Lung (tissue), 12 donors: ENCODE data around the gene AHCTF1. TPM values are rescaled to one million over a fixed set of nuclear protein-coding genes. Genes with fewer than 3 reads are reported as not detected.
"Not testable (repeated sequence)": the region's sequence is repeated elsewhere in the genome, so short reads cannot be mapped to it uniquely, and the experiment has no call there.

Source experiments
- ATAC-seq: fragments of 200-7000 bp; cut with Tn5 transposase; one replicate; pipeline ENCODE4 v1.9.1; 2020; ENCODE audit warnings: moderate number of reproducible peaks; ENCODE audit not compliant: insufficient read depth, low FRiP score
- DNase-seq, 3 donors: peaks; one replicate each; pipeline ENCODE4 v3.0.0-alpha.2; 2013 to 2017
- H3K27ac ChIP-seq, 2 donors: one replicate each; pipeline ENCODE4 v1.5.1; 2013; ENCODE audit warnings: mild to moderate bottlenecking in 2 of 2, moderate library complexity in 2 of 2, control low read depth in 1 of 2, inconsistent platforms in 1 of 2, low read depth in 1 of 2, low read length in 1 of 2
- H3K27me3 ChIP-seq, 3 donors: one replicate each; pipeline ENCODE4 v1.5.1; 2013; ENCODE audit warnings: low read length in 2 of 3; ENCODE audit not compliant: control insufficient read depth in 3 of 3, insufficient read depth in 3 of 3
- H3K36me3 ChIP-seq, 4 donors: one replicate each; pipeline ENCODE4 v1.5.1; 2013; ENCODE audit warnings: low read length in 4 of 4, mild to moderate bottlenecking in 1 of 4, moderate library complexity in 1 of 4; ENCODE audit not compliant: control insufficient read depth in 4 of 4, insufficient read depth in 4 of 4
- H3K4me1 ChIP-seq, 5 donors: one replicate each; pipeline ENCODE4 v1.5.1; 2013; ENCODE audit warnings: low read length in 5 of 5, mild to moderate bottlenecking in 2 of 5, moderate library complexity in 1 of 5; ENCODE audit not compliant: control insufficient read depth in 5 of 5, insufficient read depth in 5 of 5
- H3K4me3 ChIP-seq: one replicate; pipeline ENCODE4 v1.5.1; 2013; ENCODE audit warnings: mild to moderate bottlenecking, control low read depth, moderate library complexity
- H3K9ac ChIP-seq, 2 donors: one replicate each; pipeline ENCODE4 v1.5.1; 2013; ENCODE audit warnings: low read length in 2 of 2, control low read depth in 1 of 2; ENCODE audit not compliant: insufficient read depth in 1 of 2
- H3K9me3 ChIP-seq, 4 donors: one replicate each; pipeline ENCODE4 v1.5.1; 2013; ENCODE audit warnings: low read length in 3 of 4, mild to moderate bottlenecking in 1 of 4, moderate library complexity in 1 of 4; ENCODE audit not compliant: control insufficient read depth in 4 of 4, insufficient read depth in 3 of 4
- WGBS, 2 donors: extraction: QIAGEN DNeasy Blood & Tissue Kit; methylation state at CpG; one replicate each; pipeline ENCODE4 v1.1.7; 2013; 5-methylcytosine and 5-hydroxymethylcytosine counted together
- polyA plus RNA-seq, 2 donors: library from polyadenylated mRNA; stranded (reverse); fragments of 200-250 nt; gene quantifications; one replicate each; pipeline ENCODE4 v1.2.1, GENCODE V29; 2013
- total RNA-seq, 2 donors: library from RNA; depleted of rRNA in 1 of 2; stranded (reverse); fragments of >200 nt in 1 of 2; gene quantifications; one replicate each; pipeline ENCODE4 v1.2.1, GENCODE V29; 2014 to 2021
- TF ChIP-seq, protein P1 (sequence below): IDR thresholded peaks from 2 replicates; pipeline ENCODE4 v1.5.1; 2012; ENCODE audit warnings: mild to moderate bottlenecking; ENCODE audit errors: control extremely low read depth, extremely low read depth
- donor health status: control.
- donor health status: control.
- donor health status: Bipolar disorder and iron deficiency.
- donor health status: healthy.
- donor health status: DM: yes; HTN: yes; CAD: no.

AHCTF1 gene
- total and polyA plus RNA-seq, 4 donors: 7.9 to 44.3 (median 22.2) TPM

DNA sequence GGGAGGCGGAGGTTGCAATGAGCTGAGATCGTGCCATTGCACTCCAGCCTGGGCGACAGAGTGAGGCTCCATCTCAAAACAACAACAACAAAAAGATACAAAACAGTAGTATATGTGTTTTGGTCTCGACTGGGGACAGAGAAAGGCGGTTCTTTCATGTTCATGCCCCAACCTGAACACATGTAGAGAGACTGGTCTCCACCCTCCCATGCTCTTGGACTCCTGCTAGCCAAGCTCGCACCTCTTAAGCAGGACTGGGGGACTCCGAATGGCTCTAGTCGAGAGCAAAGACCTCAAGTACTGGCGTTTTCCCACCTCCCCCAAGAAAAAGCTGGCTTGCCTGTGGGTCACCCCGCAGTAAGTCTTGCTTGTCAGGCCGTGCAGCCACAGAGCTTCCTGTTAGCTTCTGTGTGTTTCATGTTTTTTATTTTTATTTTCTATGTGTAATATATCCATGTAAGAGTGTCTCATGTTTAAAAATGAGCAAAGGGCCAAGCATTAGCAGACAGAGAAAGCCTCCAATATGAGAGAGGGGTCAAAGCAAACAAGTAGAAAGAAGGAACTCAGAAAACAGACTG, 116.0 kb downstream of the AHCTF1 start:
- peaks cover 0 to 3% (median 0%) of the 10 kb centered on the region in 4 donors for H3K9me3 ChIP-seq
- H3K36me3 ChIP-seq: no peaks in the 10 kb centered on the region
- DNase-seq (no peak), ATAC-seq (no peak)
- H3K9ac ChIP-seq: no peak overlapping the region
- TF ChIP-seq, protein P1, sequence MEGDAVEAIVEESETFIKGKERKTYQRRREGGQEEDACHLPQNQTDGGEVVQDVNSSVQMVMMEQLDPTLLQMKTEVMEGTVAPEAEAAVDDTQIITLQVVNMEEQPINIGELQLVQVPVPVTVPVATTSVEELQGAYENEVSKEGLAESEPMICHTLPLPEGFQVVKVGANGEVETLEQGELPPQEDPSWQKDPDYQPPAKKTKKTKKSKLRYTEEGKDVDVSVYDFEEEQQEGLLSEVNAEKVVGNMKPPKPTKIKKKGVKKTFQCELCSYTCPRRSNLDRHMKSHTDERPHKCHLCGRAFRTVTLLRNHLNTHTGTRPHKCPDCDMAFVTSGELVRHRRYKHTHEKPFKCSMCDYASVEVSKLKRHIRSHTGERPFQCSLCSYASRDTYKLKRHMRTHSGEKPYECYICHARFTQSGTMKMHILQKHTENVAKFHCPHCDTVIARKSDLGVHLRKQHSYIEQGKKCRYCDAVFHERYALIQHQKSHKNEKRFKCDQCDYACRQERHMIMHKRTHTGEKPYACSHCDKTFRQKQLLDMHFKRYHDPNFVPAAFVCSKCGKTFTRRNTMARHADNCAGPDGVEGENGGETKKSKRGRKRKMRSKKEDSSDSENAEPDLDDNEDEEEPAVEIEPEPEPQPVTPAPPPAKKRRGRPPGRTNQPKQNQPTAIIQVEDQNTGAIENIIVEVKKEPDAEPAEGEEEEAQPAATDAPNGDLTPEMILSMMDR: no peak
- no peaks in the 10 kb centered on the region for H3K27me3 ChIP-seq
- no peak overlapping the region for H3K27ac ChIP-seq
- WGBS, 2 donors: 59 to 60% methylated on average over 11 of the region's 11 CpGs
- H3K4me1 ChIP-seq: peaks cover 0 to 3% (median 0%) of the 10 kb centered on the region in 5 donors
- H3K4me3 ChIP-seq: no peak overlapping the region

DNA sequence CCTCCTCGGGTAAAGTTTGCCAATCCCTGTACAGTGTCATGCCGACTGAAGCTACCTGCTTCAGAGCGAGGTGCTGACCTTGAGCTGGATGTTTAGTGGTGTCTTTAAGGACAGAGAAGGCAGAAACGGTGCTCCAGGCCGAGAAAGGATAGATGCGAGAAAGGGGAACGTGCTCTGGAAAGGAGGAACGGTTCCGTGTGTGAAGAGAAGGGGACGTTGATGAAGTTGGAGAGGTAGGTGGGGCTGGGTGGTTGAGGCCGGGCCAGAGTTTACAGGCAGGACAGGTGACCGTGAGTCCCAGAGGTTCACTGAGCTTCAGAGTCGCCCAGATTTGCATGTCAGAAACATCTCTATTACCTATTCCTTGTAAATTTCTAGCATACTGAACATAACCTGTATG, 116.9 kb downstream of the AHCTF1 start:
- Histone ChIP-seq H3K9ac (no peak overlapping the region), H3K36me3 (no peaks in the 10 kb centered on the region), H3K27me3 (no peaks in the 10 kb centered on the region), H3K4me1 (no peaks in the 10 kb centered on the region), H3K27ac (no peak overlapping the region), H3K9me3 (peaks cover 0 to 3% (median 0%) of the 10 kb centered on the region in 4 donors), H3K4me3 (no peak overlapping the region)
- DNase-seq (no peak), ATAC-seq (no peak)
- WGBS, 2 donors: 70 to 77% methylated on average over 13 of the region's 13 CpGs
- TF ChIP-seq, protein P1: no peak

DNA sequence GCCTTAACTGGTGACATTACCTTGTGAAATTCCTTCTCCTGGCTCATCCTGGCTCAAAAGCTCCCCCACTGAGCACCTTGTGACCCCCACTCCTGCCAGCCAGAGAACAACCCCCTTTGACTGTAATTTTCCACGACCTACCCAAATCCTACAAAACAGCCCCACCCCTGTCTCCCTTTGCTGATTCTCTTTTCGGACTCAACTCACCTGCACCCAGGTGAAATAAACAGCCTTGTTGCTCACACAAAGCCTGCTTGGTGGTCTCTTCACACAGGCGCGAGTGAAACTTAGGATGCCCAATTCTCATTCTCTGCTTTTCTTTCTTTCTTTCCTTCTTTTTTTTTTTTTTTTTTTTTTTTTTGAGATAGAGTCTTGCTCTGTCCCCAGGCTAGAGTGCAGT, 118.4 kb downstream of the AHCTF1 start:
- WGBS, 2 donors: 85 to 95% methylated on average over 4 of the region's 4 CpGs
- not testable (repeated sequence) for DNase-seq, H3K4me1 ChIP-seq, H3K9ac ChIP-seq, ATAC-seq, H3K4me3 ChIP-seq, H3K36me3 ChIP-seq, H3K9me3 ChIP-seq, H3K27me3 ChIP-seq, H3K27ac ChIP-seq

DNA sequence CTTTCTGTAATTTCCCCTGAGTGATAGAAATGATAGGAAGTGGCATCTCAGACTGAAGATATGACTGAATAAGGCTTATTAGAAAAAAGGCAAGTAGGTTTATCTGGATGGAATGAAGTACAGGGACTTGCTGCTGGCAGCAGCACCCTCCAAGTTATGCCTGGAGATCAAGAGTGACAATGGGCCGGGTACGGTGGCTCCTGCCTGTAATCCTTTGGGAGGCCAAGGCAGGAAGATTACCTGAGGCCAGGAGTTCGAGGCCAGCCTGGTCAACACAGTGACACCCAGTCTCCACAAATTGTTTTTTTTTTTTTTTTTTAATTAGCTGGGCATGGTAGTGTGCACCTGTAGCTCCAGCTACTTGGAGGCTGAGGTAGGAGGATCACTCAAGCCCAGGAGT, 119.8 kb downstream of the AHCTF1 start:
- TF ChIP-seq, protein P1: no peak
- H3K36me3 ChIP-seq: no peaks in the 10 kb centered on the region
- H3K27me3 ChIP-seq: no peaks in the 10 kb centered on the region
- WGBS, 2 donors: 88 to 94% methylated on average over 3 of the region's 3 CpGs
- ATAC-seq (no peak), DNase-seq (no peak)
- H3K4me3 ChIP-seq: no peak overlapping the region
- H3K9ac ChIP-seq: no peak overlapping the region
- no peaks in the 10 kb centered on the region for H3K4me1 ChIP-seq
- H3K27ac ChIP-seq: no peak overlapping the region
- peaks cover 0 to 3% (median 0%) of the 10 kb centered on the region in 4 donors for H3K9me3 ChIP-seq
